GM06990 (cell line): ENCODE results near the gene MIF4GD.

Experiments
- DNase-seq: peaks from one replicate; pipeline ENCODE4 v3.0.0-alpha.2; 2011; ENCODE audit not compliant: insufficient read length; ENCODE audit errors: extremely low read depth
- H3K27me3 ChIP-seq: replicated peaks from 2 replicates; pipeline ENCODE4 v1.6.0; 2011; ENCODE audit warnings: low read length; ENCODE audit not compliant: control insufficient read depth, insufficient read depth
- H3K36me3 ChIP-seq: 2 replicates; pipeline ENCODE4 v1.5.1; 2011; ENCODE audit warnings: low read length; ENCODE audit not compliant: control insufficient read depth, insufficient read depth
- H3K4me3 ChIP-seq: replicated peaks from 2 replicates; pipeline ENCODE4 v1.5.1; 2011; ENCODE audit warnings: low read depth, mild to moderate bottlenecking, control low read depth, low read length
- CTCF ChIP-seq: IDR thresholded peaks from 2 replicates; pipeline ENCODE4 v1.5.1; 2011; ENCODE audit warnings: low read length, control low read depth, mild to moderate bottlenecking, inconsistent platforms; ENCODE audit not compliant: insufficient read depth, poor library complexity, severe bottlenecking

Gene MIF4GD

GRCh38 chr17:75228305-75228704, 42.7 kb downstream of the MIF4GD start:
- no peaks in the 10 kb centered on the region for H3K27me3 ChIP-seq
- H3K36me3 ChIP-seq, result peaks cover 41% of the 10 kb centered on the region
- TF ChIP-seq CTCF, result no peak
- DNase-seq, result no peak
- H3K4me3 ChIP-seq, result no peak overlapping the region

DNA sequence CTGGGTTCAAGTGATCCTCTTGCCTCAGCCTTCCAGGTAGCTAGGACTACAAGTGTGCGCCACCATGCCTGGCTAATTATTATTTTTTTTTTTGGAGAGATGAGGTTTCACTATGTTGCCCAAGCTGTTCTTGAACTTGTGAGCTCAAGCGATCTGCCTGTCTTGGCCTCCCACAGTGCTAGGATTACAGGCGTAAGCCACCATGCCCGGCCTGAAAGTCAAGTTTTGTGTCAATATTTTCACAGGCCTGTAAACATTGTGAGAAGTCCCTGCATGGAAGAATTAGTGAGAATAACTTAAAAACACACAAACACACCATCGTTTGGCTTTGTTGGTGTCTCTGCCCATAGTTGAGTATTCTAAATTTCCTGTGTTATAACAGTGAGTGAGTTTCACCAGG, 43.3 kb downstream of the MIF4GD start:
- TF ChIP-seq CTCF, result no peak
- Histone ChIP-seq H3K27me3 (no peaks in the 10 kb centered on the region), H3K4me3 (no peak overlapping the region), H3K36me3 (peaks cover 37% of the 10 kb centered on the region)
- DNase-seq, result no peak

GRCh38 chr17:75225016-75225415, 46.0 kb downstream of the MIF4GD start:
- H3K27me3 ChIP-seq, result no peaks in the 10 kb centered on the region
- H3K36me3 ChIP-seq, result peaks cover 26% of the 10 kb centered on the region
- no peak overlapping the region for H3K4me3 ChIP-seq
- DNase-seq, result no peak
- TF ChIP-seq CTCF, result no peak

GRCh38 chr17:75219815-75220214, 51.2 kb downstream of the MIF4GD start:
- Histone ChIP-seq H3K27me3 (no peaks in the 10 kb centered on the region), H3K36me3 (peaks cover 9% of the 10 kb centered on the region), H3K4me3 (no peak overlapping the region)
- no peak for DNase-seq
- no peak for TF ChIP-seq CTCF

- no peak for TF ChIP-seq CTCF
- no peak overlapping the region for H3K4me3 ChIP-seq
- no peak for DNase-seq
- no peaks in the 10 kb centered on the region for H3K27me3 ChIP-seq
- peaks cover 9% of the 10 kb centered on the region for H3K36me3 ChIP-seq
Measured at GRCh38 chr17:75218131-75218530, 52.9 kb downstream of the MIF4GD start.
